ENCODE measurements around the gene PIK3C3.

DNA sequence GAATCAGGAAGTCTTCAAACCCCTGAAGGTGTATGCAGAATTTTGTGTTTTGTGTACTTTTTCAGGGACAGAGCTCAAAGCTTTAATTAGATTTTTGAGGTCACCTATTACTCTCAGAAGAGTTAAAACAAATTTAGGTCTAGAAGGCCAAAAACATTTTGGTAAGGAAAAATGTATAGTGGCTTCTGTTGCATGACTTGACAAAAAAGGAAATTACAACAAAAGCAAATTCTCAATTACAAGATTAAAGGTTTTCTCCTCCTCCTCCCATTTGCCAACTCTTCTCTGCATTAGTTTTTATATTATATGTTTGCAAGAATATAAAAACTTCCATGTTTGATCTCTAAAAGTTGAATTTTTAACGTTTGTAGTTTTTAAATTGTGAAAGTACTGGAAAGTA, 4.0 kb downstream of the PIK3C3 start:
- TF ChIP-seq, protein P1, sequence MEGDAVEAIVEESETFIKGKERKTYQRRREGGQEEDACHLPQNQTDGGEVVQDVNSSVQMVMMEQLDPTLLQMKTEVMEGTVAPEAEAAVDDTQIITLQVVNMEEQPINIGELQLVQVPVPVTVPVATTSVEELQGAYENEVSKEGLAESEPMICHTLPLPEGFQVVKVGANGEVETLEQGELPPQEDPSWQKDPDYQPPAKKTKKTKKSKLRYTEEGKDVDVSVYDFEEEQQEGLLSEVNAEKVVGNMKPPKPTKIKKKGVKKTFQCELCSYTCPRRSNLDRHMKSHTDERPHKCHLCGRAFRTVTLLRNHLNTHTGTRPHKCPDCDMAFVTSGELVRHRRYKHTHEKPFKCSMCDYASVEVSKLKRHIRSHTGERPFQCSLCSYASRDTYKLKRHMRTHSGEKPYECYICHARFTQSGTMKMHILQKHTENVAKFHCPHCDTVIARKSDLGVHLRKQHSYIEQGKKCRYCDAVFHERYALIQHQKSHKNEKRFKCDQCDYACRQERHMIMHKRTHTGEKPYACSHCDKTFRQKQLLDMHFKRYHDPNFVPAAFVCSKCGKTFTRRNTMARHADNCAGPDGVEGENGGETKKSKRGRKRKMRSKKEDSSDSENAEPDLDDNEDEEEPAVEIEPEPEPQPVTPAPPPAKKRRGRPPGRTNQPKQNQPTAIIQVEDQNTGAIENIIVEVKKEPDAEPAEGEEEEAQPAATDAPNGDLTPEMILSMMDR (IDR thresholded peaks at IDR 0.05; ENCODE audit: low read depth, low read length): no peak
- TF ChIP-seq POLR2A (IDR thresholded peaks at IDR 0.05; ENCODE audit: extremely low read depth, insufficient read length) (no peak), MYC (IDR thresholded peaks at IDR 0.05; ENCODE audit: low read depth, low read length) (no peak)

All from NB4 (cell line).